Endothelial cell of coronary artery (primary cell): ENCODE results near the gene EHF. TPM values are rescaled to one million over a fixed set of nuclear protein-coding genes. Genes with fewer than 3 reads are reported as not detected.

ENCODE experiments used
- total RNA-seq: library from RNA; depleted of rRNA; stranded (reverse); fragments of >200 nt; gene quantifications from 2 replicates; pipeline ENCODE4 v1.2.3, GENCODE V29; 2014

Gene EHF
- not detected in 2 replicates for total RNA-seq

GRCh38 chr11:34620820-34621792 lies at the start of gene EHF:
Gene EHF, plus strand, starts transcription at chr11:34621093. Its CDS starts 21,538 bp downstream, at chr11:34642631.

Other genes starting within 250 kb of the EHF start
- gene CAT, start 182.2 kb upstream of the EHF start, total RNA-seq, result 39.6 and 62.7 TPM in 2 replicates
- gene ELF5, start 107.3 kb upstream of the EHF start, total RNA-seq, result under 0.01 TPM in 1 of 2 replicates, not detected in the other